SH-SY5Y (cell line): Measurements from ENCODE around the gene TDRD9.

Experiments
- GATA2 ChIP-seq: IDR thresholded peaks from 2 replicates; pipeline ENCODE4 v1.6.1; 2011; ENCODE audit warnings: mild to moderate bottlenecking, low read depth, low read length
- GATA3 ChIP-seq: IDR thresholded peaks from 2 replicates; pipeline ENCODE4 v1.6.1; 2011; ENCODE audit warnings: low read depth, mild to moderate bottlenecking, low read length, moderate library complexity

- TF ChIP-seq GATA3 (no peak), GATA2 (no peak)
These were observed 103.1 kb downstream of the TDRD9 start for GRCh38 chr14:104031384-104031783.
